HG02943 (cell line): ENCODE data around the gene POLD3.

ENCODE experiments used
- ATAC-seq: cut with Tn5 transposase; IDR thresholded peaks from one replicate; pipeline ENCODE4 v1.9.1; 2021; ENCODE audit warnings: mild to moderate bottlenecking, low read depth, moderate library complexity; ENCODE audit not compliant: unreplicated experiment

The POLD3 gene

GRCh38 chr11:74671520-74672196 is 79.3 kb downstream of the POLD3 start:
- ATAC-seq: no peak

GRCh38 chr11:74672332-74672955 is 80.1 kb downstream of the POLD3 start:
- ATAC-seq: no peak

GRCh38 chr11:74672956-74673692 is 80.7 kb downstream of the POLD3 start:
- no peak for ATAC-seq

- ATAC-seq: no peak
These were observed 81.4 kb downstream of the POLD3 start for GRCh38 chr11:74673693-74674360.

GRCh38 chr11:74675761-74676160 is 83.4 kb downstream of the POLD3 start:
- ATAC-seq: no peak

- ATAC-seq: no peak
These were observed 84.2 kb downstream of the POLD3 start for GRCh38 chr11:74676596-74676995.

- no peak for ATAC-seq
These were observed 84.7 kb downstream of the POLD3 start for GRCh38 chr11:74677131-74677530.

GRCh38 chr11:74678041-74678440 is 85.7 kb downstream of the POLD3 start:
- no peak for ATAC-seq

GRCh38 chr11:74678591-74679512 is 86.5 kb downstream of the POLD3 start:
- ATAC-seq: no peak

- no peak for ATAC-seq
These were observed 87.1 kb downstream of the POLD3 start for GRCh38 chr11:74679513-74679865.

GRCh38 chr11:74680035-74680671 is 87.8 kb downstream of the POLD3 start:
- no peak for ATAC-seq

- ATAC-seq: no peak
These were observed 88.5 kb downstream of the POLD3 start for GRCh38 chr11:74680703-74681531.

GRCh38 chr11:74681686-74682651 is 89.6 kb downstream of the POLD3 start:
- no peak for ATAC-seq

GRCh38 chr11:74682731-74683278 is 90.4 kb downstream of the POLD3 start:
- no peak for ATAC-seq

GRCh38 chr11:74683279-74683871 is 91.0 kb downstream of the POLD3 start:
- no peak for ATAC-seq

- ATAC-seq: no peak
These were observed 91.6 kb downstream of the POLD3 start for GRCh38 chr11:74683941-74684481.

- ATAC-seq: no peak
These were observed 92.3 kb downstream of the POLD3 start for GRCh38 chr11:74684661-74685060.
